T-helper 2 cell treated with Interferon-gamma antibody and Interleukin-4, amounts not matched to agents 5 μg/mL and 100 μg/mL, for 36 hours (primary cell): ENCODE results near the gene ROR2.

Experiments
- DNase-seq: peaks from one replicate; pipeline ENCODE4 v3.0.0; 2021; ENCODE audit warnings: low spot score
- H3K27ac Mint-ChIP-seq: one replicate; pipeline ENCODE4 v1.8.0; 2021; ENCODE audit warnings: mild to moderate bottlenecking, mixed read lengths
- H3K27me3 Mint-ChIP-seq: one replicate; pipeline ENCODE4 v1.8.0; 2021; ENCODE audit warnings: low read depth, mixed read lengths
- H3K36me3 Mint-ChIP-seq: one replicate; pipeline ENCODE4 v1.8.0; 2021; ENCODE audit warnings: low read depth, mixed read lengths
- H3K4me1 Mint-ChIP-seq: one replicate; pipeline ENCODE4 v1.8.0; 2021; ENCODE audit warnings: low read depth, mixed read lengths
- H3K4me3 Mint-ChIP-seq: one replicate; pipeline ENCODE4 v1.8.0; 2022; ENCODE audit warnings: mild to moderate bottlenecking, moderate library complexity, mixed read lengths
- H3K9me3 Mint-ChIP-seq: one replicate; pipeline ENCODE4 v1.8.0; 2021; ENCODE audit warnings: mixed read lengths

Gene ROR2

GRCh38 chr9:91836515-91836914, 113.5 kb downstream of the ROR2 start:
- no peaks in the 10 kb centered on the region for H3K4me1 Mint-ChIP-seq

GRCh38 chr9:91835632-91836031, 114.4 kb downstream of the ROR2 start:
- Mint-ChIP-seq H3K4me1 (no peaks in the 10 kb centered on the region), H3K27ac (no peak overlapping the region), H3K27me3 (peaks cover 4% of the 10 kb centered on the region), H3K4me3 (no peak overlapping the region), H3K36me3 (no peaks in the 10 kb centered on the region), H3K9me3 (no peaks in the 10 kb centered on the region)
- no peak for DNase-seq

More at GRCh38 chr9:91836515-91836914, 113.5 kb downstream of the ROR2 start:
- Mint-ChIP-seq H3K27me3 (peaks cover 7% of the 10 kb centered on the region), H3K36me3 (no peaks in the 10 kb centered on the region), H3K4me3 (no peak overlapping the region), H3K9me3 (no peaks in the 10 kb centered on the region), H3K27ac (no peak overlapping the region)
- no peak for DNase-seq

- H3K4me1 Mint-ChIP-seq, result no peaks in the 10 kb centered on the region
- H3K27me3 Mint-ChIP-seq, result peaks cover 4% of the 10 kb centered on the region
- H3K4me3 Mint-ChIP-seq, result no peak overlapping the region
Measured at GRCh38 chr9:91835216-91835615, 114.8 kb downstream of the ROR2 start.

GRCh38 chr9:91834740-91835139, 115.3 kb downstream of the ROR2 start:
- no peaks in the 10 kb centered on the region for H3K36me3 Mint-ChIP-seq
- H3K4me3 Mint-ChIP-seq, result no peak overlapping the region
- DNase-seq, result no peak
- H3K9me3 Mint-ChIP-seq, result no peaks in the 10 kb centered on the region
- H3K4me1 Mint-ChIP-seq, result no peaks in the 10 kb centered on the region
- H3K27ac Mint-ChIP-seq, result no peak overlapping the region
- H3K27me3 Mint-ChIP-seq, result peaks cover 4% of the 10 kb centered on the region

More at GRCh38 chr9:91835216-91835615, 114.8 kb downstream of the ROR2 start:
- DNase-seq, result no peak
- Mint-ChIP-seq H3K36me3 (no peaks in the 10 kb centered on the region), H3K9me3 (no peaks in the 10 kb centered on the region), H3K27ac (no peak overlapping the region)

GRCh38 chr9:91833878-91834255, 116.2 kb downstream of the ROR2 start:
- Mint-ChIP-seq H3K36me3 (no peaks in the 10 kb centered on the region), H3K27me3 (peaks cover 4% of the 10 kb centered on the region), H3K27ac (no peak overlapping the region), H3K9me3 (no peaks in the 10 kb centered on the region), H3K4me3 (no peak overlapping the region), H3K4me1 (no peaks in the 10 kb centered on the region)
- DNase-seq, result no peak

GRCh38 chr9:91833096-91833877, 116.7 kb downstream of the ROR2 start:
- peaks cover 4% of the 10 kb centered on the region for H3K27me3 Mint-ChIP-seq
- no peak overlapping the region for H3K27ac Mint-ChIP-seq
- H3K9me3 Mint-ChIP-seq, result no peaks in the 10 kb centered on the region
- no peaks in the 10 kb centered on the region for H3K36me3 Mint-ChIP-seq
- no peak overlapping the region for H3K4me3 Mint-ChIP-seq
- no peaks in the 10 kb centered on the region for H3K4me1 Mint-ChIP-seq
- no peak for DNase-seq

GRCh38 chr9:91832322-91832721, 117.7 kb downstream of the ROR2 start:
- Mint-ChIP-seq H3K27ac (no peak overlapping the region), H3K27me3 (peaks cover 4% of the 10 kb centered on the region), H3K4me1 (no peaks in the 10 kb centered on the region), H3K9me3 (no peaks in the 10 kb centered on the region), H3K4me3 (no peak overlapping the region), H3K36me3 (no peaks in the 10 kb centered on the region)
- DNase-seq, result no peak

GRCh38 chr9:91825866-91826265, 124.2 kb downstream of the ROR2 start:
- DNase-seq, result no peak
- Mint-ChIP-seq H3K27ac (no peak overlapping the region), H3K36me3 (no peaks in the 10 kb centered on the region), H3K4me1 (no peaks in the 10 kb centered on the region), H3K4me3 (no peak overlapping the region), H3K27me3 (no peaks in the 10 kb centered on the region), H3K9me3 (no peaks in the 10 kb centered on the region)

GRCh38 chr9:91825422-91825821, 124.6 kb downstream of the ROR2 start:
- H3K4me3 Mint-ChIP-seq, result no peak overlapping the region
- no peak for DNase-seq
- H3K4me1 Mint-ChIP-seq, result no peaks in the 10 kb centered on the region
- no peaks in the 10 kb centered on the region for H3K36me3 Mint-ChIP-seq
- H3K9me3 Mint-ChIP-seq, result no peaks in the 10 kb centered on the region
- no peak overlapping the region for H3K27ac Mint-ChIP-seq
- no peaks in the 10 kb centered on the region for H3K27me3 Mint-ChIP-seq

- Mint-ChIP-seq H3K27me3 (no peaks in the 10 kb centered on the region), H3K27ac (no peak overlapping the region), H3K4me1 (no peaks in the 10 kb centered on the region), H3K9me3 (no peaks in the 10 kb centered on the region), H3K4me3 (no peak overlapping the region), H3K36me3 (no peaks in the 10 kb centered on the region)
- DNase-seq, result no peak
Measured at GRCh38 chr9:91824601-91825305, 125.3 kb downstream of the ROR2 start.

GRCh38 chr9:91824151-91824550, 125.9 kb downstream of the ROR2 start:
- no peak for DNase-seq
- Mint-ChIP-seq H3K4me3 (no peak overlapping the region), H3K27me3 (no peaks in the 10 kb centered on the region), H3K27ac (no peak overlapping the region), H3K9me3 (no peaks in the 10 kb centered on the region), H3K4me1 (no peaks in the 10 kb centered on the region), H3K36me3 (no peaks in the 10 kb centered on the region)

- H3K9me3 Mint-ChIP-seq, result no peaks in the 10 kb centered on the region
- H3K4me3 Mint-ChIP-seq, result no peak overlapping the region
- H3K4me1 Mint-ChIP-seq, result no peaks in the 10 kb centered on the region
- H3K27me3 Mint-ChIP-seq, result no peaks in the 10 kb centered on the region
- H3K27ac Mint-ChIP-seq, result no peak overlapping the region
- no peaks in the 10 kb centered on the region for H3K36me3 Mint-ChIP-seq
- no peak for DNase-seq
Measured at GRCh38 chr9:91820949-91821880, 128.8 kb downstream of the ROR2 start.

GRCh38 chr9:91820126-91820750, 129.8 kb downstream of the ROR2 start:
- no peaks in the 10 kb centered on the region for H3K9me3 Mint-ChIP-seq
- no peaks in the 10 kb centered on the region for H3K27me3 Mint-ChIP-seq
- H3K27ac Mint-ChIP-seq, result no peak overlapping the region

More at GRCh38 chr9:91820126-91820750, 129.8 kb downstream of the ROR2 start:
- DNase-seq, result no peak
- Mint-ChIP-seq H3K4me1 (no peaks in the 10 kb centered on the region), H3K36me3 (no peaks in the 10 kb centered on the region), H3K4me3 (no peak overlapping the region)
